Endothelial cell of umbilical vein (primary cell): ENCODE results near the gene SLC30A3. TPM values are rescaled to one million over a fixed set of nuclear protein-coding genes. Genes with fewer than 3 reads are reported as not detected.
A peak's percentile ranks its signal among the peaks of the same experiment; 100 is the strongest.

Source experiments
- BruUV-seq: library from RNA; stranded (reverse); fragments of 400-500 nt; replicated peaks from 2 replicates; lab custom pipeline; 2021; lab: Mats Ljungman, UMichigan
- CTCF ChIA-PET: fragments of 300-600, 350-600 bp; sonication (Branson Sonifier 250); formaldehyde crosslinking; loops from one replicate; lab custom pipeline; 2021; ENCODE audit warnings: antibody characterized with exemption, inconsistent platforms; lab: Charles Lee
- POLR2A ChIA-PET: fragments of 300-600, 350-600 bp; sonication (Branson Sonifier 250); formaldehyde crosslinking; loops from one replicate; lab custom pipeline; 2021; ENCODE audit warnings: antibody characterized with exemption, inconsistent platforms; lab: Charles Lee
- DNase-seq: peaks from one replicate; pipeline ENCODE4 v3.0.0-alpha.2; 2011; ENCODE audit warnings: low read depth, low spot score
- FAIRE-seq: peaks from 2 replicates; lab custom pipeline; 2011; peaks lifted over from hg19 to GRCh38; lab: Jason Lieb, UNC
- H2AFZ ChIP-seq: 2 replicates; pipeline ENCODE4 v1.6.0; 2012; ENCODE audit warnings: low read depth, low read length, control low read depth, inconsistent platforms
- H3K27ac ChIP-seq: 2 replicates; pipeline ENCODE4 v1.5.1; 2011; ENCODE audit warnings: low read depth, mild to moderate bottlenecking, control low read depth, low read length, moderate library complexity; ENCODE audit not compliant: insufficient read depth
- H3K27me3 ChIP-seq, 2 experiments: 2 replicates each; pipeline versions ENCODE4 v1.6.0 to v1.6.1; 2011; ENCODE audit warnings: low read length in 2 of 2, mixed read lengths in 1 of 2; ENCODE audit not compliant: control insufficient read depth in 2 of 2, insufficient read depth in 2 of 2
- H3K36me3 ChIP-seq, 2 experiments: 2 replicates in 1 of 2; 3 replicates in 1 of 2; pipeline ENCODE4 v1.5.1; 2011; ENCODE audit warnings: low read length in 2 of 2, mild to moderate bottlenecking in 1 of 2, moderate library complexity in 1 of 2; ENCODE audit not compliant: control insufficient read depth in 2 of 2, insufficient read depth in 2 of 2; ENCODE audit errors: extremely low read depth in 1 of 2
- H3K4me1 ChIP-seq: 3 replicates; pipeline ENCODE4 v1.5.1; 2011; ENCODE audit warnings: mild to moderate bottlenecking, low read length; ENCODE audit not compliant: control insufficient read depth, insufficient read depth; ENCODE audit errors: extremely low read depth
- H3K4me2 ChIP-seq: 2 replicates; pipeline ENCODE4 v1.6.1; 2011; ENCODE audit warnings: low read length, control low read depth, mixed read lengths; ENCODE audit not compliant: insufficient read depth
- H3K4me3 ChIP-seq, 3 experiments: fragments of 200-600 bp in 1 of 3; sonication (generic), shearing (Covaris generic) in 1 of 3; replicated peaks in 1 of 3; 2 replicates each; pipeline ENCODE4 v1.5.1; 2011 to 2016; ENCODE audit warnings: control low read depth in 3 of 3, low read length in 3 of 3, mild to moderate bottlenecking in 2 of 3, inconsistent platforms in 1 of 3, low read depth in 1 of 3, moderate library complexity in 1 of 3; ENCODE audit not compliant: insufficient read depth in 1 of 3
- H3K79me2 ChIP-seq: 2 replicates; pipeline ENCODE4 v1.6.0; 2012; ENCODE audit warnings: low read length, inconsistent platforms; ENCODE audit not compliant: control insufficient read depth, insufficient read depth
- H3K9ac ChIP-seq: replicated peaks from 2 replicates; pipeline ENCODE3; 2011; ENCODE audit warnings: low read length, control low read depth; ENCODE audit not compliant: insufficient read depth; ENCODE audit errors: extremely low read depth
- H3K9me1 ChIP-seq: replicated peaks from 3 replicates; pipeline ENCODE4 v1.6.0; 2011; ENCODE audit warnings: mild to moderate bottlenecking, low read length; ENCODE audit not compliant: control insufficient read depth, insufficient read depth; ENCODE audit errors: extremely low read depth
- H3K9me3 ChIP-seq: replicated peaks from 2 replicates; pipeline ENCODE4 v1.5.1; 2012; ENCODE audit warnings: low read length, inconsistent platforms; ENCODE audit not compliant: control insufficient read depth, insufficient read depth
- H4K20me1 ChIP-seq: replicated peaks from 2 replicates; pipeline ENCODE3; 2011; ENCODE audit warnings: mild to moderate bottlenecking, low read length; ENCODE audit not compliant: control insufficient read depth, insufficient read depth; ENCODE audit errors: extremely low read depth
- EZH2 ChIP-seq: IDR thresholded peaks from 2 replicates; pipeline ENCODE4 v1.6.1; 2012; ENCODE audit warnings: borderline replicate concordance, low read depth, mild to moderate bottlenecking, moderate library complexity, low read length, inconsistent platforms; ENCODE audit not compliant: severe bottlenecking
- FOS ChIP-seq: IDR thresholded peaks from 2 replicates; pipeline ENCODE4 v1.6.1; 2011; ENCODE audit warnings: mild to moderate bottlenecking, low read length, moderate library complexity, borderline replicate concordance; ENCODE audit not compliant: insufficient read depth
- GATA2 ChIP-seq: IDR thresholded peaks from 2 replicates; pipeline ENCODE4 v1.7.0; 2011; ENCODE audit warnings: low read depth, mild to moderate bottlenecking, moderate library complexity, mixed read lengths, low read length; ENCODE audit not compliant: insufficient read length, insufficient read depth
- JUN ChIP-seq: IDR thresholded peaks from 2 replicates; pipeline ENCODE4 v1.6.1; 2011; ENCODE audit warnings: borderline replicate concordance, low read depth; ENCODE audit not compliant: insufficient read length, insufficient read depth
- MYC ChIP-seq: IDR thresholded peaks from one replicate; pipeline ENCODE4 v1.6.1; 2011; ENCODE audit warnings: mild to moderate bottlenecking, low read depth, low read length
- POLR2A ChIP-seq: IDR thresholded peaks from 2 replicates; pipeline ENCODE4 v1.6.1; 2012; ENCODE audit warnings: low read depth, mild to moderate bottlenecking, control low read depth, low read length
- POLR2AphosphoS5 ChIP-seq: IDR thresholded peaks from 2 replicates; pipeline ENCODE4 v1.6.1; 2012; ENCODE audit warnings: low read depth, mild to moderate bottlenecking, control low read depth, low read length, moderate library complexity; ENCODE audit not compliant: insufficient read depth
- dilution Hi-C: fragments of 300-500 bp; cut with MboI; formaldehyde crosslinking; loops from one replicate; pipeline ENCODE4 v1.15.0; 2019; ENCODE audit warnings: low sequenced_read_pairs; ENCODE audit not compliant: extremely low pct_ligation_motif_present
- intact Hi-C: fragments of 100-400 bp; cut with micrococcal nuclease; formaldehyde crosslinking; loops from one replicate; pipeline ENCODE4 v1.10.0; 2022
- polyA plus RNA-seq, 4 experiments: library from polyadenylated mRNA; depleted of rRNA in 3 of 4; stranded (reverse) in 3 of 4; unstranded in 1 of 4; fragments of >200 nt; gene quantifications; 2 replicates each; pipeline versions ENCODE4 v1.2.1 to v1.2.3, GENCODE V29; 2011 to 2012; ENCODE audit warnings: missing spikeins in 1 of 4
- total RNA-seq: library from RNA; stranded (reverse); gene quantifications from 2 replicates; pipeline ENCODE4 v1.2.3, GENCODE V29; 2021
- TF ChIP-seq, protein P1 (sequence below): IDR thresholded peaks from 2 replicates; pipeline ENCODE4 v1.6.1; 2011; ENCODE audit not compliant: insufficient read depth, insufficient read length
- TF ChIP-seq, protein P2 (sequence below), 2 donors: IDR thresholded peaks; 1 replicate in 1 of 2; 2 replicates in 1 of 2; pipeline ENCODE4 v1.5.1; 2011; ENCODE audit warnings: low read length in 2 of 2, mild to moderate bottlenecking in 2 of 2, moderate library complexity in 2 of 2, control low read depth in 1 of 2, inconsistent platforms in 1 of 2, low read depth in 1 of 2; ENCODE audit not compliant: insufficient read depth in 1 of 2; ENCODE audit errors: extremely low read depth in 1 of 2

The SLC30A3 gene
- total and polyA plus RNA-seq, 2 donors (not counting 3 experiments of a cell fraction or from before 2014, with no cell fraction given), result 16.7 to 63.9 TPM

DNA sequence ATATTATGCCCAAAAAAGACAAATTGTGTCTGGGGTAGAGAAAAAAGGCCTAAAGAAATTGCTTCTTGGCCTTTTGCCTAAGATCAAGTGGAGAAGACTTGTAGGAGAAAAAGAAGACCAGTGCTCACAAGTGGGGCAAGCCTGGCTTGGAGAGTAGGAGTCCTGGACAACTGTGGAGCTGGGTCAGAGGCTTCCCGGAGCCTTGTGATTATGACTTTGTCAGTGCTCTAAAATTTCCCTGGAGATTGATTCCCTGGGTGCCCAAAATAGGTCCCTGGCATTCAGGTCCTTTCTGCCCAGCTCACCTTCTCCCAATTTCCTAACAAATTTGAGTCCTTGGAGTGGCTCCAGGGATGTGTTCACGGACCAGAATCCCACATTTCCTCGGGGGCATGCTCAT is 18.6 kb upstream of the SLC30A3 start:
- no peak for FAIRE-seq
- dilution Hi-C loops, result no loop called here
- Histone ChIP-seq H3K4me3 (no peak overlapping the region), H3K4me1 (peaks cover 6% of the 10 kb centered on the region), H2AFZ (no peak overlapping the region), H3K9me3 (no peaks in the 10 kb centered on the region), H3K27me3 (no peaks in the 10 kb centered on the region), H3K9me1 (no peaks in the 10 kb centered on the region), H3K36me3 (no peaks in the 10 kb centered on the region), H3K79me2 (no peaks in the 10 kb centered on the region), H3K27ac (no peak overlapping the region), H3K9ac (no peak overlapping the region), H3K4me2 (no peak overlapping the region), H4K20me1 (no peaks in the 10 kb centered on the region)
- no TSS peak for BruUV-seq
- DNase-seq, result no peak
- intact Hi-C loops, result loop anchor here (10.0 kb wide), 1 partner anchor 317 kb away; no protein-coding TSS in a partner anchor
- TF ChIP-seq, protein P1, sequence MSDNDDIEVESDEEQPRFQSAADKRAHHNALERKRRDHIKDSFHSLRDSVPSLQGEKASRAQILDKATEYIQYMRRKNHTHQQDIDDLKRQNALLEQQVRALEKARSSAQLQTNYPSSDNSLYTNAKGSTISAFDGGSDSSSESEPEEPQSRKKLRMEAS, result no peak
- no peak for TF ChIP-seq POLR2AphosphoS5
- ChIA-PET CTCF (interaction anchor here (1.4 to 9.1 kb wide), 8 partner anchors 10 to 182 kb away, joined by 4 to 143 read pairs (median 74); partner anchors contain the start of genes PREB and SLC30A3), POLR2A (no interaction called here)

DNA sequence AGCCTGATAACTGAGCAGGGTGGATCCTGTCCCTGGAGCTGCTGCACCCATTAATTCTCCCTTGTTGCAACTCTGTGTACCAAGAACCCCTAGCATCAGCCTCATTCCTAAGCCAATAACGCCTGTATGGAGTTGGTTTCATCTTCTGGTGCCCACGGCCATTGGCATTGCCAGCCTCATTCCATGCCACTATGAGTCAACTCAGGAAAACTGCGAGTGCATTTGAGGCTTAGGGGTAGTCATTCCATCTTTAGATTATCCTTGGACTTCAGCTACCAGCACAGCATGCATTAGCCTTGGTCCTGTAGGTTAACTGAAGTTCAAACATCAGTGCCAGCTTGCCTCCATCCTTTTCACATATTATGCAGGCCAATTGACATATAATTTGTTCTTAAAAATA is 18.0 kb upstream of the SLC30A3 start:
- Histone ChIP-seq H4K20me1 (no peaks in the 10 kb centered on the region), H3K9me1 (no peaks in the 10 kb centered on the region), H3K4me2 (no peak overlapping the region), H3K79me2 (no peaks in the 10 kb centered on the region), H3K9ac (no peak overlapping the region), H2AFZ (no peak overlapping the region), H3K4me3 (no peak overlapping the region), H3K4me1 (peaks cover 6% of the 10 kb centered on the region), H3K27me3 (no peaks in the 10 kb centered on the region), H3K27ac (no peak overlapping the region), H3K36me3 (no peaks in the 10 kb centered on the region), H3K9me3 (no peaks in the 10 kb centered on the region)
- ChIA-PET CTCF (interaction anchor here (1.4 to 9.1 kb wide), 12 partner anchors 10 to 182 kb away, joined by 4 to 143 read pairs (median 26); partner anchors contain the start of genes MPV17, PREB and SLC30A3), POLR2A (interaction anchor here (1.6 kb wide), 1 partner anchor 12 kb away, joined by 12 read pairs; no protein-coding TSS in a partner anchor)
- no peak for TF ChIP-seq POLR2AphosphoS5
- no peak for TF ChIP-seq JUN
- TF ChIP-seq, protein P1, result no peak
- no peak for TF ChIP-seq GATA2
- TF ChIP-seq, protein P2, sequence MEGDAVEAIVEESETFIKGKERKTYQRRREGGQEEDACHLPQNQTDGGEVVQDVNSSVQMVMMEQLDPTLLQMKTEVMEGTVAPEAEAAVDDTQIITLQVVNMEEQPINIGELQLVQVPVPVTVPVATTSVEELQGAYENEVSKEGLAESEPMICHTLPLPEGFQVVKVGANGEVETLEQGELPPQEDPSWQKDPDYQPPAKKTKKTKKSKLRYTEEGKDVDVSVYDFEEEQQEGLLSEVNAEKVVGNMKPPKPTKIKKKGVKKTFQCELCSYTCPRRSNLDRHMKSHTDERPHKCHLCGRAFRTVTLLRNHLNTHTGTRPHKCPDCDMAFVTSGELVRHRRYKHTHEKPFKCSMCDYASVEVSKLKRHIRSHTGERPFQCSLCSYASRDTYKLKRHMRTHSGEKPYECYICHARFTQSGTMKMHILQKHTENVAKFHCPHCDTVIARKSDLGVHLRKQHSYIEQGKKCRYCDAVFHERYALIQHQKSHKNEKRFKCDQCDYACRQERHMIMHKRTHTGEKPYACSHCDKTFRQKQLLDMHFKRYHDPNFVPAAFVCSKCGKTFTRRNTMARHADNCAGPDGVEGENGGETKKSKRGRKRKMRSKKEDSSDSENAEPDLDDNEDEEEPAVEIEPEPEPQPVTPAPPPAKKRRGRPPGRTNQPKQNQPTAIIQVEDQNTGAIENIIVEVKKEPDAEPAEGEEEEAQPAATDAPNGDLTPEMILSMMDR (IDR thresholded peaks at IDR 0.05; ENCODE audit: extremely low read depth in 1 of 2, insufficient read depth in 1 of 2, low read depth in 1 of 2, low read length in 2 of 2), result no peak
- TF ChIP-seq EZH2, result no peak
- no peak for TF ChIP-seq FOS
- no peak for TF ChIP-seq POLR2A
- no peak for TF ChIP-seq MYC
- intact Hi-C loops (loop anchor here (1.0 to 10.0 kb wide), 6 partner anchors 7 to 316 kb away; no protein-coding TSS in a partner anchor), dilution Hi-C loops (no loop called here)
- no TSS peak for BruUV-seq
- DNase-seq, result no peak
- FAIRE-seq, result peak; percentile 31
